Liver (tissue), 9 donors: ENCODE measurements around the gene GPR75. TPM values are rescaled to one million over a fixed set of nuclear protein-coding genes. Genes with fewer than 3 reads are reported as not detected.

Experiments used
- DNase-seq: peaks from one replicate; pipeline ENCODE4 v3.0.0-alpha.2; 2017; ENCODE audit warnings: low spot score
- H3K27ac ChIP-seq, 2 donors: one replicate each; pipeline ENCODE4 v1.7.0; 2013; ENCODE audit warnings: inconsistent platforms in 2 of 2, low read length in 2 of 2, control low read depth in 1 of 2, low read depth in 1 of 2, mild to moderate bottlenecking in 1 of 2
- H3K27me3 ChIP-seq, 4 donors: one replicate each; pipeline versions ENCODE4 v1.6.1 to v1.7.0; 2013; ENCODE audit warnings: low read length in 3 of 4, inconsistent platforms in 1 of 4, mild to moderate bottlenecking in 1 of 4, moderate library complexity in 1 of 4; ENCODE audit not compliant: control insufficient read depth in 4 of 4, insufficient read depth in 4 of 4
- H3K36me3 ChIP-seq, 4 donors: one replicate each; pipeline versions ENCODE4 v1.6.1 to v1.7.0; 2013; ENCODE audit warnings: low read length in 3 of 4, mild to moderate bottlenecking in 3 of 4, low read depth in 1 of 4, moderate library complexity in 1 of 4; ENCODE audit not compliant: control insufficient read depth in 4 of 4, insufficient read depth in 3 of 4
- H3K4me1 ChIP-seq, 4 donors: one replicate each; pipeline versions ENCODE4 v1.6.1 to v1.7.0; 2013; ENCODE audit warnings: low read length in 3 of 4, mild to moderate bottlenecking in 3 of 4, moderate library complexity in 1 of 4; ENCODE audit not compliant: control insufficient read depth in 4 of 4, insufficient read depth in 4 of 4
- H3K4me3 ChIP-seq, 3 donors: one replicate each; pipeline versions ENCODE4 v1.6.1 to v1.7.0; 2013; ENCODE audit warnings: low read length in 3 of 3, control low read depth in 1 of 3, low read depth in 1 of 3, mild to moderate bottlenecking in 1 of 3
- H3K9ac ChIP-seq, 2 donors: one replicate each; pipeline ENCODE4 v1.7.0; 2013; ENCODE audit warnings: low read length in 2 of 2, mild to moderate bottlenecking in 2 of 2, moderate library complexity in 2 of 2, control low read depth in 1 of 2, low read depth in 1 of 2
- H3K9me3 ChIP-seq, 4 donors: one replicate each; pipeline versions ENCODE4 v1.6.1 to v1.7.0; 2013; ENCODE audit warnings: low read length in 3 of 4; ENCODE audit not compliant: control insufficient read depth in 4 of 4
- EGR1 ChIP-seq, 2 donors: IDR thresholded peaks; 2 replicates each; pipeline ENCODE4 v1.6.1; 2016 to 2018; ENCODE audit warnings: antibody characterized with exemption in 2 of 2, low read depth in 2 of 2
- FOXA1 ChIP-seq: IDR thresholded peaks from 2 replicates; pipeline ENCODE4 v1.6.1; 2016; ENCODE audit warnings: antibody characterized with exemption
- GABPA ChIP-seq, 2 donors: IDR thresholded peaks in 1 of 2; conservative IDR thresholded peaks in 1 of 2; 2 replicates each; pipeline ENCODE4 v1.6.1; 2016; ENCODE audit warnings: antibody characterized with exemption in 2 of 2, mild to moderate bottlenecking in 1 of 2, moderate library complexity in 1 of 2
- NR2F2 ChIP-seq: IDR thresholded peaks from 2 replicates; pipeline ENCODE4 v1.6.1; 2016; ENCODE audit warnings: antibody characterized with exemption
- RAD21 ChIP-seq, 2 donors: IDR thresholded peaks; 2 replicates each; pipeline ENCODE4 v1.6.1; 2016; ENCODE audit warnings: antibody characterized with exemption in 2 of 2, mild to moderate bottlenecking in 2 of 2
- RXRA ChIP-seq, 2 donors: IDR thresholded peaks; 2 replicates each; pipeline ENCODE4 v1.6.1; 2017 to 2018; ENCODE audit warnings: antibody characterized with exemption in 2 of 2, mild to moderate bottlenecking in 1 of 2
- SP1 ChIP-seq: IDR thresholded peaks from 2 replicates; pipeline ENCODE4 v1.6.1; 2018; ENCODE audit warnings: antibody characterized with exemption, mild to moderate bottlenecking
- TAF1 ChIP-seq: conservative IDR thresholded peaks from 2 replicates; pipeline ENCODE4 v1.6.1; 2016; ENCODE audit warnings: antibody characterized with exemption, mild to moderate bottlenecking
- WGBS: extraction: QIAGEN DNeasy Blood & Tissue Kit; methylation state at CpG from one replicate; pipeline ENCODE4 v1.1.7; 2013; 5-methylcytosine and 5-hydroxymethylcytosine counted together
- polyA plus RNA-seq, 2 donors: library from polyadenylated mRNA; stranded (reverse) in 1 of 2; unstranded in 1 of 2; fragments of 200-250 nt in 1 of 2; fragments of >200 nt in 1 of 2; fragmentation: Nextera tagmentation in 1 of 2; extraction: Ambion mirVana in 1 of 2; gene quantifications; one replicate each; pipeline versions ENCODE4 v1.2.1 to v1.2.3, GENCODE V29; 2013 to 2015
- total RNA-seq, 2 donors: library from RNA; depleted of rRNA; stranded (reverse); fragments of >200 nt; gene quantifications; one replicate each; pipeline ENCODE4 v1.2.3, GENCODE V29; 2014
- TF ChIP-seq, protein P1 (sequence below): IDR thresholded peaks from 2 replicates; pipeline ENCODE4 v1.6.1; 2016; ENCODE audit warnings: antibody characterized with exemption
- TF ChIP-seq, protein P2 (sequence below): IDR thresholded peaks from 2 replicates; pipeline ENCODE4 v1.6.1; 2016; ENCODE audit warnings: antibody characterized with exemption
- TF ChIP-seq, protein P3 (sequence below): fragments of 150-350 bp; IDR thresholded peaks from 2 replicates; pipeline ENCODE4 v1.5.1; 2017; ENCODE audit warnings: improper control_type of control experiment, low read depth, low read length; ENCODE audit not compliant: missing input control
- TF ChIP-seq, protein P4 (sequence below): IDR thresholded peaks from 2 replicates; pipeline ENCODE4 v1.6.1; 2016; ENCODE audit warnings: antibody characterized with exemption, mild to moderate bottlenecking
- donor health status: healthy.
- donor health status: healthy.
- donor health status: healthy.
- donor health status: healthy.
- donor health status: healthy.

The GPR75 gene
- total RNA-seq: 1 to 10 TPM; 2.5 to 5.4 TPM
- under 1 TPM; 0.21 to 0.35 TPM for polyA plus RNA-seq

DNA sequence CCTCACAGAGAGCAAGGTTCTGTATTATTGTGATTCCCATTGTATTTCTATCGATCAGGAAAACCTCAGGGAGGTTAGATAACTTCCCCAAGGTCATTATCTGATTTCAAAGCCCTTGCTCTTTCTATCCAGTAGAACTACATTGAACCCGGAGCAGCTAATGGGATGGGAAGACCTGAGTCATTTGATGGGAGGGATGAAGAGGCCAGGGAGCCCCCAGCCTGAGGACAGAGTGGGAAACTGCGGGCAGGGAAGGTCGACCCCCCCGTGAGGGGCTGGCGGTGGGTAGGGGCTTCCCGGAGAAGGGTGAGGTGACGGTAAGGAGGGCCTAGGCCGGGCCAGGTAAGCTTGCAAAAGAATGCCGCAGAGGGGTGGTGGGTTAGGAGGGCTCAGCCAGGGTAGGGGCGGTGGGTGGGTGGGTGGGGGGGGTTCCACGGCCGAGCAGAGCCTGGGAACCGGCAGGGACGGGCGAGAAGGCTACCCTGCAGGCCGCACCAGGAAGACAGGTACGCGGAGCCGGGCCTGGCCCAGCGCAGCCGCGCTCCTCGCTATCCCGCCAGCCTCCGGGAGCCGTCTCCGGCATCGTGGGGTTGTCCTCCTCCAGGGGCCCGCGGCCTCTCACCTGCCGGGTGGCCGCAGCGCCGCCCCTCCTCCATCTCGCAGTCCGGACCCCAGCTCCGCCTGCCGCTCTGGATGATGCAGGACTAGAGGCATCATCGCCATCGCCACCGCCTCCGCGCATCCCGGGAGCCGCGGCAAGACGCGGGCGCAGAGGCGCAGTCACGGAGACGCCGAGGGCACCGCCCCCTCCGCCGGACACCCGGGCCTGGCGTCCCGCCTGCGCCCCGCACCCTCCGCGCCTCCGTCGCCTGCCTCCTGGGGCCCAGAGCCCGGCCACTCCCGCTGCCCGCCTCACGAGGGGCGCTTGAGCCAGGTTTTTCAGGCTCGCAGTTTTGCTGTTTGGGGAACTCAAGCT, at the start of gene GPR75:
TSS of gene GPR75 (minus strand) at position 762 of the 976 bp plus-strand sequence. CDS start 5,211 bp downstream, outside the sequence.
- Histone ChIP-seq H3K27me3 (no peaks in the 10 kb centered on the region), H3K9ac (peak within 1 kb of the TSS in 1 of 2 donors; percentile 16), H3K36me3 (peaks cover 0 to 3% (median 0%) of the 10 kb centered on the region in 4 donors), H3K4me1 (peaks cover 4 to 21% (median 11%) of the 10 kb centered on the region in 4 donors), H3K27ac (peak within 1 kb of the TSS; percentile 38 to 65), H3K9me3 (no peaks in the 10 kb centered on the region), H3K4me3 (peak within 1 kb of the TSS; percentile 69 to 82 (median 74))
- TF ChIP-seq, protein P1, sequence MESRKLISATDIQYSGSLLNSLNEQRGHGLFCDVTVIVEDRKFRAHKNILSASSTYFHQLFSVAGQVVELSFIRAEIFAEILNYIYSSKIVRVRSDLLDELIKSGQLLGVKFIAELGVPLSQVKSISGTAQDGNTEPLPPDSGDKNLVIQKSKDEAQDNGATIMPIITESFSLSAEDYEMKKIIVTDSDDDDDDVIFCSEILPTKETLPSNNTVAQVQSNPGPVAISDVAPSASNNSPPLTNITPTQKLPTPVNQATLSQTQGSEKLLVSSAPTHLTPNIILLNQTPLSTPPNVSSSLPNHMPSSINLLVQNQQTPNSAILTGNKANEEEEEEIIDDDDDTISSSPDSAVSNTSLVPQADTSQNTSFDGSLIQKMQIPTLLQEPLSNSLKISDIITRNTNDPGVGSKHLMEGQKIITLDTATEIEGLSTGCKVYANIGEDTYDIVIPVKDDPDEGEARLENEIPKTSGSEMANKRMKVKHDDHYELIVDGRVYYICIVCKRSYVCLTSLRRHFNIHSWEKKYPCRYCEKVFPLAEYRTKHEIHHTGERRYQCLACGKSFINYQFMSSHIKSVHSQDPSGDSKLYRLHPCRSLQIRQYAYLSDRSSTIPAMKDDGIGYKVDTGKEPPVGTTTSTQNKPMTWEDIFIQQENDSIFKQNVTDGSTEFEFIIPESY: no peak
- no peak for TF ChIP-seq FOXA1
- TF ChIP-seq RAD21 (IDR thresholded peaks at IDR 0.05): peak in 1 of 2 donors; percentile 27
- TF ChIP-seq RXRA (IDR thresholded peaks at IDR 0.05): no peak
- TF ChIP-seq, protein P2, sequence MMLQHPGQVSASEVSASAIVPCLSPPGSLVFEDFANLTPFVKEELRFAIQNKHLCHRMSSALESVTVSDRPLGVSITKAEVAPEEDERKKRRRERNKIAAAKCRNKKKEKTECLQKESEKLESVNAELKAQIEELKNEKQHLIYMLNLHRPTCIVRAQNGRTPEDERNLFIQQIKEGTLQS: no peak
- TF ChIP-seq, protein P3, sequence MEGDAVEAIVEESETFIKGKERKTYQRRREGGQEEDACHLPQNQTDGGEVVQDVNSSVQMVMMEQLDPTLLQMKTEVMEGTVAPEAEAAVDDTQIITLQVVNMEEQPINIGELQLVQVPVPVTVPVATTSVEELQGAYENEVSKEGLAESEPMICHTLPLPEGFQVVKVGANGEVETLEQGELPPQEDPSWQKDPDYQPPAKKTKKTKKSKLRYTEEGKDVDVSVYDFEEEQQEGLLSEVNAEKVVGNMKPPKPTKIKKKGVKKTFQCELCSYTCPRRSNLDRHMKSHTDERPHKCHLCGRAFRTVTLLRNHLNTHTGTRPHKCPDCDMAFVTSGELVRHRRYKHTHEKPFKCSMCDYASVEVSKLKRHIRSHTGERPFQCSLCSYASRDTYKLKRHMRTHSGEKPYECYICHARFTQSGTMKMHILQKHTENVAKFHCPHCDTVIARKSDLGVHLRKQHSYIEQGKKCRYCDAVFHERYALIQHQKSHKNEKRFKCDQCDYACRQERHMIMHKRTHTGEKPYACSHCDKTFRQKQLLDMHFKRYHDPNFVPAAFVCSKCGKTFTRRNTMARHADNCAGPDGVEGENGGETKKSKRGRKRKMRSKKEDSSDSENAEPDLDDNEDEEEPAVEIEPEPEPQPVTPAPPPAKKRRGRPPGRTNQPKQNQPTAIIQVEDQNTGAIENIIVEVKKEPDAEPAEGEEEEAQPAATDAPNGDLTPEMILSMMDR: peak; percentile 4
- WGBS: 26% methylated on average over 72 of the region's 72 CpGs
- DNase-seq: peak; percentile 44

DNA sequence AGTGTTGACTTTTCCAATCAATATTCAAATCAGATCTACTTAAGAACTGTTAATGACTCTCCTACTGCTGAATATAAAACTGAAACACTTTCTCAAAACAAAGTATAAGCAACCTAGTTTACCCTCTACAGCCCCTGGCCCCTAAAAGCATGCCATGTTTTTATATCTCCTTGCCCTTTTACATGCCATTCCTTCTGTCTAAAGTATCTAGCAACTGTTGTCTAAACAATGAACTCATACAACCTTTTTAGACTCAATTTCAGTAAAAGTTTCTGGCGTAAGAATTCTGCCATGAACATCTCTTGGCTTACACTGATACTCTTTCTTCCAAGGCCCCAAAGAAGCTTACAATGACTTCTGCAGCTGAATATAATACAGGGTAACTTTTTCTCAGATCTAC, 47.8 kb upstream of the GPR75 start:
- Histone ChIP-seq H3K27ac (no peak overlapping the region), H3K36me3 (peaks cover 6 to 37% (median 32%) of the 10 kb centered on the region in 4 donors), H3K27me3 (no peaks in the 10 kb centered on the region), H3K9me3 (no peaks in the 10 kb centered on the region), H3K9ac (no peak overlapping the region), H3K4me3 (no peak overlapping the region), H3K4me1 (peaks cover 0 to 1% (median 0%) of the 10 kb centered on the region in 4 donors)
- DNase-seq: no peak
- WGBS: 83% methylated on average over 1 of the region's 1 CpG
- TF ChIP-seq RAD21 (IDR thresholded peaks at IDR 0.05) (no peak), SP1 (no peak), EGR1 (IDR thresholded peaks at IDR 0.05; ENCODE audit: low read depth in 2 of 2) (no peak), RXRA (IDR thresholded peaks at IDR 0.05) (no peak), TAF1 (no peak), GABPA (IDR thresholded peaks at IDR 0.05 in 1 of 2, conservative IDR thresholded peaks at IDR 0.05 in 1 of 2) (no peak), NR2F2 (no peak), FOXA1 (no peak)
- TF ChIP-seq, protein P1: no peak
- TF ChIP-seq, protein P4, sequence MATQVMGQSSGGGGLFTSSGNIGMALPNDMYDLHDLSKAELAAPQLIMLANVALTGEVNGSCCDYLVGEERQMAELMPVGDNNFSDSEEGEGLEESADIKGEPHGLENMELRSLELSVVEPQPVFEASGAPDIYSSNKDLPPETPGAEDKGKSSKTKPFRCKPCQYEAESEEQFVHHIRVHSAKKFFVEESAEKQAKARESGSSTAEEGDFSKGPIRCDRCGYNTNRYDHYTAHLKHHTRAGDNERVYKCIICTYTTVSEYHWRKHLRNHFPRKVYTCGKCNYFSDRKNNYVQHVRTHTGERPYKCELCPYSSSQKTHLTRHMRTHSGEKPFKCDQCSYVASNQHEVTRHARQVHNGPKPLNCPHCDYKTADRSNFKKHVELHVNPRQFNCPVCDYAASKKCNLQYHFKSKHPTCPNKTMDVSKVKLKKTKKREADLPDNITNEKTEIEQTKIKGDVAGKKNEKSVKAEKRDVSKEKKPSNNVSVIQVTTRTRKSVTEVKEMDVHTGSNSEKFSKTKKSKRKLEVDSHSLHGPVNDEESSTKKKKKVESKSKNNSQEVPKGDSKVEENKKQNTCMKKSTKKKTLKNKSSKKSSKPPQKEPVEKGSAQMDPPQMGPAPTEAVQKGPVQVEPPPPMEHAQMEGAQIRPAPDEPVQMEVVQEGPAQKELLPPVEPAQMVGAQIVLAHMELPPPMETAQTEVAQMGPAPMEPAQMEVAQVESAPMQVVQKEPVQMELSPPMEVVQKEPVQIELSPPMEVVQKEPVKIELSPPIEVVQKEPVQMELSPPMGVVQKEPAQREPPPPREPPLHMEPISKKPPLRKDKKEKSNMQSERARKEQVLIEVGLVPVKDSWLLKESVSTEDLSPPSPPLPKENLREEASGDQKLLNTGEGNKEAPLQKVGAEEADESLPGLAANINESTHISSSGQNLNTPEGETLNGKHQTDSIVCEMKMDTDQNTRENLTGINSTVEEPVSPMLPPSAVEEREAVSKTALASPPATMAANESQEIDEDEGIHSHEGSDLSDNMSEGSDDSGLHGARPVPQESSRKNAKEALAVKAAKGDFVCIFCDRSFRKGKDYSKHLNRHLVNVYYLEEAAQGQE: no peak
